ENCODE results near the gene CACNA1C. TPM values are rescaled to one million over a fixed set of nuclear protein-coding genes. Genes with fewer than 3 reads are reported as not detected.

CACNA1C gene
- total RNA-seq, 1 donor from 2014 or later = 0.14 TPM

DNA sequence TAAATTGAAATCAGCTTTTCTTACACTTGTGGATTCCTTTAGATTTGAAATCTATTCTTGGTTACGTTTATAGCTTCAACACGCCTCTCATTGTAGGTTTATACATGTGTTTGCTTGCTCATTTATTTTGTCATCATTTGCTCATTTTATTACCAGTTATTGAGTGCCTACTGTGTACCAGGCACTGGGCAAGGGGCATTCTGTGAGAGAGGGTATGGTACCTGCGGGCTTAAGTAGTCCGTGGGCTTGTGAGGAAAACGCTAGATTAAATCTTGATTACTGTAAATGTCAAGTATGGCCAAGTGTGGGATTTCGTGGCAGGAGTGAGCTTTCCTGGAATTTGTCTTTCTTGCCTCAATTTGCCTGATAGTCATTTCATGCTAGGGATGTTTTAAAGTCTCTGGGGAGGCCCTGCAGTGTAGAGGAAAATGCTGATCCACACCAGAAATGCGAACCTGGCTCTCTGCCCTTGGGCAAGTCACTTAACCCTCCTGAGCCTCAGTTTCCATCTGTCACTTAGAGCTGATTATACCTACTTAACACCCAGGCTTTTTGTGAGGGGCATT lies 92.7 kb downstream of the CACNA1C start:
- no peaks in the 10 kb centered on the region for H3K36me3 Mint-ChIP-seq (ENCODE audit: low read depth)
- intact Hi-C loops (cut with micrococcal nuclease) = no loop called here
- DNase-seq (ENCODE audit: low spot score) = no peak
- H3K4me1 Mint-ChIP-seq (ENCODE audit: low read depth) = no peaks in the 10 kb centered on the region
- H3K4me3 Mint-ChIP-seq (ENCODE audit: low read depth) = no peak overlapping the region
- H3K9me3 Mint-ChIP-seq = no peaks in the 10 kb centered on the region
- peaks cover 7% of the 10 kb centered on the region for H3K27me3 Mint-ChIP-seq (ENCODE audit: low read depth)
- H3K27ac Mint-ChIP-seq = no peak overlapping the region

DNA sequence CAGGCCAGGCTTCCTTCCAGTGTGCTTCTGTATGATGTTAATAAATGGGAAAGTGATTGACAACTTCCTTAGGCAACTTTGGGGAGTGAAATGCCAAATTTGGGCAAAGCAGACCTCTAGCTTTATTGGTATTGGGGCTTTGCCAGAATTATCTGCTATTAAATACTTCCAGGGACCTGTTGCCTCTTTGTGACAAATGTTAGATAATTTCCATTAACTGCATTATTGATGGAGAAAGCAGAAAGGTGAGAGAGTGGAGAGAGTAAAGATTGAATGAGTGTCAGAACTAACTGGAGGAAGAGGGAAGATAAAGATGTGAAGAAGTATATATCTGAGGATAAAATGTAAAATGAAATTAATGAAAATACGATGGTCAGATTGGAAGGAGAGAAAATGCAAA lies 94.5 kb downstream of the CACNA1C start:
- Mint-ChIP-seq H3K27me3 (ENCODE audit: low read depth) (peaks cover 7% of the 10 kb centered on the region), H3K27ac (no peak overlapping the region), H3K36me3 (ENCODE audit: low read depth) (no peaks in the 10 kb centered on the region), H3K9me3 (no peaks in the 10 kb centered on the region), H3K4me3 (ENCODE audit: low read depth) (no peak overlapping the region), H3K4me1 (ENCODE audit: low read depth) (no peaks in the 10 kb centered on the region)
- intact Hi-C loops (cut with micrococcal nuclease) = no loop called here
- DNase-seq (ENCODE audit: low spot score) = no peak

DNA sequence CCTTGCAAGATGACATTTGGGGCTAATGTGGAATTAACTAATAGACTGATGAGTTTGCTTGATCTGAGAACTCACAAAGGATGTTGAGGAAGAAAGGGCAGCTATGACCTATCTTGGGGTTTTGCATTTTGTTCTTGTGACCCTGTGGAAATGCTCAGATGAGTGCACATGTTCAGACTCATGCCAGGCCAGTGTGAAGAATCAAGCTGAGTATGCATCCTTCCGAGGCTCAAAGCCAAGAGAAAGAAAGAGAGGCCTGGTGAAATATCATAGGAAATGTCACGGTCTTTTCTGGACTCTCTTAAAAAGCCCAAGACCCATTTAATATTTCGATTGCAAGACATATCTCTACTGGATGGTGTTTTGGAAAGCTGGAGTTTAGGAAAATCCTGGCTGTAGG lies 96.3 kb downstream of the CACNA1C start:
- peaks cover 7% of the 10 kb centered on the region for H3K27me3 Mint-ChIP-seq (ENCODE audit: low read depth)
- intact Hi-C loops (cut with micrococcal nuclease) = no loop called here

DNA sequence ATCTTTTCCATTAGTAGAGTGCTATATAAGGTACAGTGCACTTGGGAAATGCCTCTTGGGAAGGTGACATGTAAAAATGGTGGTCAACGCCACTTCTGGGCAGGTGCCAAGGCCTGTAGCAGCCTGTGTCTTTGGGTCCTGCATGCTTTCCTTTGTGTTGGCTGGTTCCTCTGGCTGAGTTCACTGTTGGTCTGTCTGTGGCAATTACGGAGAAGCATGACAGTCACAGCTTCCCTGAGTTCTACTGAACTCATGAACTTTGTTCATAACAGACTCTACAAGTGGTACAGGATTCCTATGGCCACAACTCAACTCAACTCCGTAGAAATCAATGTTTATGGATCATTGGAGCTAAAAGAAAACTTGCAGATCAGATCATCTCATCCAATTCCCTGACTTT lies 98.0 kb downstream of the CACNA1C start:
- Mint-ChIP-seq H3K27ac (no peak overlapping the region), H3K9me3 (no peaks in the 10 kb centered on the region), H3K36me3 (ENCODE audit: low read depth) (no peaks in the 10 kb centered on the region), H3K27me3 (ENCODE audit: low read depth) (peaks cover 10% of the 10 kb centered on the region), H3K4me1 (ENCODE audit: low read depth) (no peaks in the 10 kb centered on the region), H3K4me3 (ENCODE audit: low read depth) (no peak overlapping the region)
- no peak for DNase-seq (ENCODE audit: low spot score)
- intact Hi-C loops (cut with micrococcal nuclease) = no loop called here

More for the DNA sequence above, 96.3 kb downstream of the CACNA1C start:
- no peak overlapping the region for H3K27ac Mint-ChIP-seq
- DNase-seq (ENCODE audit: low spot score) = no peak
- H3K9me3 Mint-ChIP-seq = no peaks in the 10 kb centered on the region
- H3K4me1 Mint-ChIP-seq (ENCODE audit: low read depth) = no peaks in the 10 kb centered on the region
- H3K36me3 Mint-ChIP-seq (ENCODE audit: low read depth) = no peaks in the 10 kb centered on the region
- no peak overlapping the region for H3K4me3 Mint-ChIP-seq (ENCODE audit: low read depth)

DNA sequence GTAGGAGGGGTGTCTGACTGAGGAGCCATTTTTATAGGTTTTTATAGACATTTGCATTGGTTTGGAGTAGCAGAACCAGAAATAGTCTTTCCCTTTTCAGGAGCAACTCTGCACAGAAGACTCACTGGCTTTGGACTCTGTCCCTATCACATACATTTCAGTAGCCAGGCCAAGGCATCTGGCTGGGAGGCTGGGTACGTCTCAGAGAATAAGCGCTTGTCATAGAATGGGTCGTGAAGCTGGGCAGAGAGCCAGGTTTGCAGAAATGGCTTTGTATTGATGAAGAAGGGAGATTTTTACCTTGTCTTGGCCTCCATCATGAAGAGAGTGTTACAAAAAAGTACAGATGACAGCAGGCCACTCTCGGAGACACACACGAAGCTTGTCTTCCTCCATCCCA lies 98.6 kb downstream of the CACNA1C start:
- peaks cover 10% of the 10 kb centered on the region for H3K27me3 Mint-ChIP-seq (ENCODE audit: low read depth)
- H3K9me3 Mint-ChIP-seq = no peaks in the 10 kb centered on the region
- H3K4me3 Mint-ChIP-seq (ENCODE audit: low read depth) = no peak overlapping the region
- no peaks in the 10 kb centered on the region for H3K4me1 Mint-ChIP-seq (ENCODE audit: low read depth)
- intact Hi-C loops (cut with micrococcal nuclease) = no loop called here
- no peaks in the 10 kb centered on the region for H3K36me3 Mint-ChIP-seq (ENCODE audit: low read depth)
- no peak for DNase-seq (ENCODE audit: low spot score)
- H3K27ac Mint-ChIP-seq = no peak overlapping the region

DNA sequence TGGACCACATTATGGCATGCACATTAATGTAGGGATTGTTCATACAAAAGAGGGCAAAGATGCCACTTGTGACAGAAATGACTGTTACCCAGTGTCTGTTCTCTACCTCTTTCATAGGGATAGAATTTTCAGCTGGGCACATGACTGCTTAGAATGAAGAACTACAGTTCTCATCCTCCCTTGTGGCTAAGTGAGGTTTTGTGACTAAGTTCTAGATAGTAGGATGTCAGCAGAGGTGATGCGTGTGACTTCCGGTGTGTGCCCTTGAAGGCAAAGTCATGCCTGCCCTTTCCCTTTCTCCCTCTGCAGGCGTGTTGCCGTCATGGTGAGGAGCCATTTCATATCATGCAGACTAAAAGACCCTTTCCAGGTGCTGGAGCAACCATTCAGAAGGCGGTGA lies 99.3 kb downstream of the CACNA1C start:
- Mint-ChIP-seq H3K4me3 (ENCODE audit: low read depth) (no peak overlapping the region), H3K27me3 (ENCODE audit: low read depth) (peaks cover 8% of the 10 kb centered on the region), H3K4me1 (ENCODE audit: low read depth) (no peaks in the 10 kb centered on the region), H3K9me3 (no peaks in the 10 kb centered on the region), H3K36me3 (ENCODE audit: low read depth) (no peaks in the 10 kb centered on the region), H3K27ac (no peak overlapping the region)
- DNase-seq (ENCODE audit: low spot score) = no peak
- intact Hi-C loops (cut with micrococcal nuclease) = no loop called here

DNA sequence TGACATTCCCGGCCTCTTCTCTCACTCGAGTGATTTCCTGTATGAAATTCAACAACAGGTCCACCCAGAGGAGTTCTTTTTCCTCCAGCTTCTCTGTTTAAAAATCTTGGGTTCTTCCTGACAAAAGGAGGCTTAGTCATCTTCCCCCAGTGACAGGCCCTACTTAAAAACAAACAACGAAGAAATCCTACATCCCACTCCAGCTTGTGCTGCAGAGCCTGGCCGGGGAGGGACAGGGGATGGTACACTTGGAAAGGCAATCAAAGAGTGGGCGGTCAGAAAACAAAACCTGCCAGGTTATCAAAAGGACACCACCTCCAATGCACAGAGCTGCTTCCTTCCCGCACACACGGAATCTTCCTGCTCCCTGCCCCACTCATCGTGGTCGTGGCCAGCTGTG lies 101.3 kb downstream of the CACNA1C start:
- no peaks in the 10 kb centered on the region for H3K9me3 Mint-ChIP-seq
- no peak overlapping the region for H3K4me3 Mint-ChIP-seq (ENCODE audit: low read depth)
- no peaks in the 10 kb centered on the region for H3K36me3 Mint-ChIP-seq (ENCODE audit: low read depth)
- intact Hi-C loops (cut with micrococcal nuclease) = no loop called here
- H3K27ac Mint-ChIP-seq = no peak overlapping the region
- H3K27me3 Mint-ChIP-seq (ENCODE audit: low read depth) = peaks cover 3% of the 10 kb centered on the region
- H3K4me1 Mint-ChIP-seq (ENCODE audit: low read depth) = no peaks in the 10 kb centered on the region
- DNase-seq (ENCODE audit: low spot score) = no peak

DNA sequence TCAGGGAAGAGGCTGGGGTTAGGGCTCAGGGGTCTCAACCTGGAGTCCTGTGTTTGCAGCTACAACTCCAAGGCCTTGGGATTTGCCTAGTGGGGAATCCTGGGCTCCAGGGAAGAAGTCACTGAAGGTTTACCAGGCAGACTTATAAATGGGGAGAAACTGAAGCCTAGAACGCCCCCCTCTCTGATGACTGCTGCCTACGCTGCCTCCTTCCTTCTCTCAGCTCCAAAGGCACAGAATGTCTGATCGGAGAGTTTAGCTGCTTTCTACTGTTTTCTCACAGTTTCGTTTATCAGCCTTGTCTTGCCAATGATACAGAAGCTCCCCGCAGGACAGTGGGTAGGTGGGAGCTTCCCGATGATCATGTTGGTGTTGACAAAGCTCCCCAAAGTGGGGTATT lies 101.7 kb downstream of the CACNA1C start:
- intact Hi-C loops (cut with micrococcal nuclease) = no loop called here
- no peak overlapping the region for H3K4me3 Mint-ChIP-seq (ENCODE audit: low read depth)
- no peaks in the 10 kb centered on the region for H3K36me3 Mint-ChIP-seq (ENCODE audit: low read depth)
- H3K27ac Mint-ChIP-seq = no peak overlapping the region
- H3K4me1 Mint-ChIP-seq (ENCODE audit: low read depth) = no peaks in the 10 kb centered on the region
- H3K27me3 Mint-ChIP-seq (ENCODE audit: low read depth) = peaks cover 3% of the 10 kb centered on the region
- no peaks in the 10 kb centered on the region for H3K9me3 Mint-ChIP-seq
- no peak for DNase-seq (ENCODE audit: low spot score)

DNA sequence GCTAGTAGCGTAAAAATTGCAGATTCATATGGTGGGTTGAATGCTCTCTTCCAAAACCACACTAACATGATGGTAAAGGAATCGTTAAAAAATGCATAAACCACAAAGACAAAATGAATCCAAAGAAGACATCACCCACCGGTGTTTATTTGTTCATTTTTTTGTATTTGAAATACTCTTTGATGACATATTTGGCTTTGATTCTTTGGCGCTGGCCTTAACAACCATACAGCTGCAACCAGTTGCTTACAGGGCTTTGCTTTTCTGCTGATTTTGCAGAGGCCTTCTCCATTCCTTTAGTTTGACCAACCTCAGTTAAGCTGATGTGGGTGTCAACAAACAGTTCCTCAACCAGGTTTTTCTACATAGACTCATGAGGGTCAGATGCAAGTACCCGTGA lies 103.5 kb downstream of the CACNA1C start:
- H3K27ac Mint-ChIP-seq = no peak overlapping the region
- intact Hi-C loops (cut with micrococcal nuclease) = no loop called here
- no peak for DNase-seq (ENCODE audit: low spot score)
- H3K27me3 Mint-ChIP-seq (ENCODE audit: low read depth) = peaks cover 3% of the 10 kb centered on the region
- no peaks in the 10 kb centered on the region for H3K9me3 Mint-ChIP-seq
- no peaks in the 10 kb centered on the region for H3K36me3 Mint-ChIP-seq (ENCODE audit: low read depth)
- no peak overlapping the region for H3K4me3 Mint-ChIP-seq (ENCODE audit: low read depth)
- H3K4me1 Mint-ChIP-seq (ENCODE audit: low read depth) = no peaks in the 10 kb centered on the region

DNA sequence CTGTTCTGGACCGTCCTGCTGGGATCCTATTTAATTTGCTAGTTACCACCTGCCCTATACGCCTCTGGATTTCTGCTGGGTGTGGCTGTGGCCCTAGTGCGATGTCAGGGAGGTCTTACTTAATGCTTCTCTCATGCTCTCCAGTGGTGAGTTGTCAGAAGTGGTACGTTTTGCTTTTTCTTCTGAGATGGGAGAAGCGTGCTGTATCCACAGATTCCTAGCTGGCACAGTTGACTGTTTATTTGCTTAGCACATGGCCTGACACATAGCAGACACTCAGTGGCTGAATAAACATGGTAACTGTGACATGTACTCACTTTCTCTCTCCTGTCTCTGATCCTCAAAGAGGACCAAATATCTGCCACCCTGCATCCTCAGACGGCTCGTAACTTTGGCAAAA lies 107.3 kb downstream of the CACNA1C start:
- Mint-ChIP-seq H3K36me3 (ENCODE audit: low read depth) (no peaks in the 10 kb centered on the region), H3K4me3 (ENCODE audit: low read depth) (no peak overlapping the region), H3K27me3 (ENCODE audit: low read depth) (peaks cover 3% of the 10 kb centered on the region), H3K4me1 (ENCODE audit: low read depth) (no peaks in the 10 kb centered on the region), H3K9me3 (no peaks in the 10 kb centered on the region), H3K27ac (no peak overlapping the region)
- no peak for DNase-seq (ENCODE audit: low spot score)
- intact Hi-C loops (cut with micrococcal nuclease) = no loop called here

DNA sequence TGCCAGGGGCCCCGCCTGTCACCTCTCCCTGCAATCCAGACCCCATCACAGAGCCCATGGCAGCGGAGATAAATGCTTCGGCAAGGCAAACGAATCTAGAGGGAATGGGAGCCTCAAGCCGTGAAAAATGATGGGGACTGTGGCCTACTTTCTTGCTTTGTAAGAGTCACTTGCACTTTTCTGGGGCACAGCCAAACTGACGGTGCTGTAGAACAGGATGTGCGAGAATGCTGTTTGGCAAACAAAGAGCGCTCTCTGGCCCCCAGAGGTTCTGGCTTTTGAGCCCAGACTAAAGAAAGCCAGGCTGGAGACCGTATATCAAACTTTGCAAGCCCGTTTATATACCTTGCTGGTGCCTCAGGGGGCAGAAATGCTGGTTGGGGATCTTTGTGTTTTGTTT lies 108.7 kb downstream of the CACNA1C start:
- Mint-ChIP-seq H3K36me3 (ENCODE audit: low read depth) (no peaks in the 10 kb centered on the region), H3K27me3 (ENCODE audit: low read depth) (peaks cover 6% of the 10 kb centered on the region), H3K9me3 (peaks cover 1% of the 10 kb centered on the region), H3K4me1 (ENCODE audit: low read depth) (no peaks in the 10 kb centered on the region), H3K4me3 (ENCODE audit: low read depth) (no peak overlapping the region), H3K27ac (no peak overlapping the region)
- intact Hi-C loops (cut with micrococcal nuclease) = no loop called here
- no peak for DNase-seq (ENCODE audit: low spot score)

DNA sequence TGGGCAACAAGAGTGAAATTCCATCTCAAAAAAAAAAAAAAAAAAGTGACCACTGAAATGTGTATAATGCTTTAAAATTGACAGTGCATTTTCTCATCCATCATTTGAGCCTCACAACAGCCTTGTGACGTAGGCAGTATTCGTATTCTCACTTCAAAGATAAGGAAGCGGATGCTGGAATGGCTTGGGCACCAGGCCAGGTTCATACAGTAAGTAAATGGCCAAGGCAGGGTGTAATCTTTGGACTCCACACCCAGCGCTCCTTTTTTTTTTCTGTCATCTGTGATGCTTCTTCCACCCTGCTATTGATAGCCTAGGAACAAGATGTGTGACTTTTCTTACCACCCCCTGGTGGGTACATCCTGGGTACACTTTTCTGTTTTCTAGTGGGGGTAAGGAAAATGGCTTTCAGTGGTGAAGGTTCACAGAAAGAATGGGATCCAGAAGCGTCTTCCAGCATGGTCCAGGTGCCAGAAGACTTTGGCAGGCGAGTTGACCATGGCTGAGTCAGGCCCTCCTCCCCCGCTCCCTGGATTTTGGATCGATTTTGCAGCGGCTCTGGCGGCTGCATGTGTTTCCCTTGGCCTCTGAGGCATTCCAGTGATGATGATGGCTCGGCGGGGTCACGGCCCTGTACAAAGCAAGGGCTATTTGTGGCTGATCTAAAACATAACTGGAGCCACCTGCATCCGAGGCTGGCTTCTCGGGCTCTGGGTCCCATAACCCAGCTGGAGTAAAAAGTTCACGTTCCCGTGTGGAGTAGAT lies 110.6 kb downstream of the CACNA1C start:
- H3K27ac Mint-ChIP-seq = no peak overlapping the region
- H3K36me3 Mint-ChIP-seq (ENCODE audit: low read depth) = no peaks in the 10 kb centered on the region
- no peak for DNase-seq (ENCODE audit: low spot score)
- intact Hi-C loops (cut with micrococcal nuclease) = no loop called here
- no peak overlapping the region for H3K4me3 Mint-ChIP-seq (ENCODE audit: low read depth)
- peaks cover 18% of the 10 kb centered on the region for H3K9me3 Mint-ChIP-seq
- H3K4me1 Mint-ChIP-seq (ENCODE audit: low read depth) = no peaks in the 10 kb centered on the region
- peaks cover 10% of the 10 kb centered on the region for H3K27me3 Mint-ChIP-seq (ENCODE audit: low read depth)

DNA sequence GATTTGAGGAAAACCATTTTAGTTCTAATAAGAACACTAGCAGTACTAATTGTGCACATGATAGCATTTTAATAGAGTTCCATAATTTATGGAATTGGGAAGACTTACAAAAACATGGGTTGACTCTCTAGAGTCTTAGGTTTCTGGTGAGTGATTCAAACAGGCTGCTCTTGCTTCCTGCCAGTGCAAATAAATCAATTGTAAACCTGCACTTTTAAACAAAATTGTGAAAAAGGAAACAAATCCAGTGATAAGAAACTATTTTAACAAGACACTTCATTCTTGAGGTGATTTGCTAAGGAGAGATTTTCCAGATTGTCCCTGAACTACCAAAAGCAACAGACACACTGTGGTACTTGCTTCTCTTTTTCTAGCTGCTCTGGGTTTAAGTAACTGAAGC lies 112.2 kb downstream of the CACNA1C start:
- no peaks in the 10 kb centered on the region for H3K4me1 Mint-ChIP-seq (ENCODE audit: low read depth)
- no peak overlapping the region for H3K27ac Mint-ChIP-seq

More for the DNA sequence above, 112.2 kb downstream of the CACNA1C start:
- DNase-seq (ENCODE audit: low spot score) = no peak
- no peaks in the 10 kb centered on the region for H3K36me3 Mint-ChIP-seq (ENCODE audit: low read depth)
- no peak overlapping the region for H3K4me3 Mint-ChIP-seq (ENCODE audit: low read depth)
- intact Hi-C loops (cut with micrococcal nuclease) = no loop called here
- H3K27me3 Mint-ChIP-seq (ENCODE audit: low read depth) = peaks cover 10% of the 10 kb centered on the region
- H3K9me3 Mint-ChIP-seq = peaks cover 19% of the 10 kb centered on the region
